ENCODE measurements around the gene AMN. TPM values are rescaled to one million over a fixed set of nuclear protein-coding genes. Genes with fewer than 3 reads are reported as not detected.
A peak's percentile ranks its signal among the peaks of the same experiment; 100 is the strongest.
"Not testable (repeated sequence)": the region's sequence is repeated elsewhere in the genome, so short reads cannot be mapped to it uniquely, and the experiment has no call there.

AMN gene
- total RNA-seq, 1 experiment from 2014 or later = 70.7 TPM

DNA sequence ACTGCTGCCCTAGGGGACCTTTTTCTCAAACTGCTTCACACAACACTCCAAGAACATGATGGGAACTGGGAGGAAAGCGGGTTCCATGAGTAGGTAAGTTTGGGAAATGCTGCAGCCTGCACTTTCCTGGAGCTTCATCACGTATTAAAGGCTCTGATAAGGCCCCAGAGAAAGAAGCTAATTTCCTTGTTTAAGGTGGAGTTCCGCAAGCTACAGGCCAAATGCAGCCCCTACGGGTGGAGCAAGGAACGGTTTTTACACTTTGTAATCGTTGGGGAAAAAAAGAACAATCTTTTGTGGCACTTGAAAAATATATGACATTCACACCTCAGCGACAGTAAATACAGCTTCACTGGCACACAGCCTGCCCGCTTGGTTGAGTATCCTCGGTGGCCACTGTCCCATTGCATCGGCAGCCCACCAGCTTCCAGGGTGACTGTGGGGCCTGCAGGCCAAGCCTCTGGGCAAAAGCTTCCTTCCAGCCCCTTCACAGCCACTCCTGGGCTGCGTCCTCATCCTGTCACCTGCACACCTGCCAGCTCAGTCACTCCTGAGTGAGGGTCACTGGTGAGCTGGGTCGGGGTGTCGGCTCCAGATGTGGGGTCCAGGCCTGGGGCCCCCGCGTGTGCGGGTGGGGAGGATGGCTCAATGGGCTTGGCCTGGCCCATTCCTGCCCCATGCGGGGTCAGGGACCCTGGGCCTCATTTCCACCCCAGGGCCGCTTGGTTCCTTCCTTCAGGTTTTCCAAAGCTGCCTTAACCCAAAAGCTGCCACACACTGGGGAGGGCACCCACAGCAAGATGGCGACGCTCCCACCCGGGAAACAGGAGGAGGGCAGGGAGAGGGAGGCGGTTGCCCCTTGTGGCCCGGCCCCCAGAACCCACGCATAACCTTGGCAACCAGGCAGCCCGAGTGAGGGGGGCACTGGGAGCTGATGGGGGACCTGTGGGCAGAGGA, 2.4 kb downstream of the AMN start:
- DNase-seq = no peak
- H3K36me3 ChIP-seq (ENCODE audit: control insufficient read depth, insufficient read depth, low read length) = no peaks in the 10 kb centered on the region; the same call in 1 of the 2 replicates
- H3K27me3 ChIP-seq (replicated peaks; ENCODE audit: control insufficient read depth, insufficient read depth, low read length) = no peaks in the 10 kb centered on the region
- Mint-ChIP-seq H3K27ac (ENCODE audit: unreplicated experiment) (no peak overlapping the region), H3K36me3 (ENCODE audit: insufficient read depth, unreplicated experiment) (peaks cover 25% of the 10 kb centered on the region), H3K4me3 (ENCODE audit: unreplicated experiment) (peak overlapping the region; percentile 35), H3K27me3 (ENCODE audit: insufficient read depth, unreplicated experiment) (no peaks in the 10 kb centered on the region), H3K9me3 (ENCODE audit: unreplicated experiment) (no peaks in the 10 kb centered on the region), H3K4me1 (ENCODE audit: low read depth, unreplicated experiment) (no peaks in the 10 kb centered on the region)
- peaks cover 31% of the 10 kb centered on the region for H3K4me1 ChIP-seq
- H3K9me3 ChIP-seq = no peaks in the 10 kb centered on the region
- CTCF ChIA-PET = interaction anchor here (1.1 kb wide), 1 partner anchor 10 kb away, joined by 4 read pairs; no protein-coding TSS in a partner anchor
- intact Hi-C loops (cut with micrococcal nuclease; ENCODE audit: unreplicated experiment) = loop anchor here (10.0 kb wide), 1 partner anchor 400 kb away; no protein-coding TSS in a partner anchor
- TF ChIP-seq, protein P1, sequence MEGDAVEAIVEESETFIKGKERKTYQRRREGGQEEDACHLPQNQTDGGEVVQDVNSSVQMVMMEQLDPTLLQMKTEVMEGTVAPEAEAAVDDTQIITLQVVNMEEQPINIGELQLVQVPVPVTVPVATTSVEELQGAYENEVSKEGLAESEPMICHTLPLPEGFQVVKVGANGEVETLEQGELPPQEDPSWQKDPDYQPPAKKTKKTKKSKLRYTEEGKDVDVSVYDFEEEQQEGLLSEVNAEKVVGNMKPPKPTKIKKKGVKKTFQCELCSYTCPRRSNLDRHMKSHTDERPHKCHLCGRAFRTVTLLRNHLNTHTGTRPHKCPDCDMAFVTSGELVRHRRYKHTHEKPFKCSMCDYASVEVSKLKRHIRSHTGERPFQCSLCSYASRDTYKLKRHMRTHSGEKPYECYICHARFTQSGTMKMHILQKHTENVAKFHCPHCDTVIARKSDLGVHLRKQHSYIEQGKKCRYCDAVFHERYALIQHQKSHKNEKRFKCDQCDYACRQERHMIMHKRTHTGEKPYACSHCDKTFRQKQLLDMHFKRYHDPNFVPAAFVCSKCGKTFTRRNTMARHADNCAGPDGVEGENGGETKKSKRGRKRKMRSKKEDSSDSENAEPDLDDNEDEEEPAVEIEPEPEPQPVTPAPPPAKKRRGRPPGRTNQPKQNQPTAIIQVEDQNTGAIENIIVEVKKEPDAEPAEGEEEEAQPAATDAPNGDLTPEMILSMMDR (IDR thresholded peaks at IDR 0.05; ENCODE audit: insufficient read depth in 1 of 2, low read depth in 1 of 2, low read length in 1 of 2, severe bottlenecking in 1 of 2, unreplicated experiment in 1 of 2) = no peak
- no peak overlapping the region for H3K4me3 ChIP-seq (ENCODE audit: low read depth, low read length)
- POLR2A ChIA-PET = interaction anchor here (0.6 kb wide), 1 partner anchor 106 kb away, joined by 5 read pairs; no protein-coding TSS in a partner anchor
- no TSS peak for BruUV-seq (replicated peaks)

DNA sequence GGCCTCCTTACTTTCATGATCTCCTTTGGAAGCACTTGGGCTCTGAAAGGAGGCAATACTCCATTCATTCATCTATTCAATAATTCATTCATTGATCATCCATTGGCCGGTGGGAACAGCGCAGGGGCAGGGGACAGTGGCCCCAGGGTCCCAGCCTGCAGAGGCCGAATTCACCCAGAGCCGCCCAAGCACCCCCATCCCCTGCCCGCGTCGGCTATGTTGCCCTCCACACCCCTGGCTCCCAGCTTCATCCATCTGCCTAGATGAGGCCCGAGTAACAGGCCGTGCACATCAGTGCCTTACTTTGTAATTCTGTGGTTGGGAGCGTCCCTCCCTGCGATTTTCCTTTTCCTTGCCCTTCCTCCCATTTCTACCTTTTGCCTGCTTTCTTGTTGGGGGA, 3.2 kb downstream of the AMN start:
- POLR2A ChIA-PET = interaction anchor here (0.6 kb wide), 1 partner anchor 107 kb away, joined by 5 read pairs; no protein-coding TSS in a partner anchor
- H3K4me3 Mint-ChIP-seq (ENCODE audit: unreplicated experiment) = no peak overlapping the region
- Histone ChIP-seq H3K9me3 (no peaks in the 10 kb centered on the region), H3K4me1 (peaks cover 31% of the 10 kb centered on the region), H3K36me3 (ENCODE audit: control insufficient read depth, insufficient read depth, low read length) (no peaks in the 10 kb centered on the region; the same call in 1 of the 2 replicates), H3K27me3 (replicated peaks; ENCODE audit: control insufficient read depth, insufficient read depth, low read length) (no peaks in the 10 kb centered on the region), H3K4me3 (ENCODE audit: low read depth, low read length) (no peak overlapping the region)
- H3K4me1 Mint-ChIP-seq (ENCODE audit: low read depth, unreplicated experiment) = no peaks in the 10 kb centered on the region
- no peaks in the 10 kb centered on the region for H3K27me3 Mint-ChIP-seq (ENCODE audit: insufficient read depth, unreplicated experiment)
- peaks cover 28% of the 10 kb centered on the region for H3K36me3 Mint-ChIP-seq (ENCODE audit: insufficient read depth, unreplicated experiment)
- no peak overlapping the region for H3K27ac Mint-ChIP-seq (ENCODE audit: unreplicated experiment)
- intact Hi-C loops (cut with micrococcal nuclease; ENCODE audit: unreplicated experiment) = loop anchor here (10.0 kb wide), 1 partner anchor 401 kb away; no protein-coding TSS in a partner anchor
- CTCF ChIA-PET = no interaction called here
- DNase-seq = no peak
- no peaks in the 10 kb centered on the region for H3K9me3 Mint-ChIP-seq (ENCODE audit: unreplicated experiment)
- no TSS peak for BruUV-seq (replicated peaks)
- TF ChIP-seq, protein P1 (IDR thresholded peaks at IDR 0.05; ENCODE audit: insufficient read depth in 1 of 2, low read depth in 1 of 2, low read length in 1 of 2, severe bottlenecking in 1 of 2, unreplicated experiment in 1 of 2) = no peak

DNA sequence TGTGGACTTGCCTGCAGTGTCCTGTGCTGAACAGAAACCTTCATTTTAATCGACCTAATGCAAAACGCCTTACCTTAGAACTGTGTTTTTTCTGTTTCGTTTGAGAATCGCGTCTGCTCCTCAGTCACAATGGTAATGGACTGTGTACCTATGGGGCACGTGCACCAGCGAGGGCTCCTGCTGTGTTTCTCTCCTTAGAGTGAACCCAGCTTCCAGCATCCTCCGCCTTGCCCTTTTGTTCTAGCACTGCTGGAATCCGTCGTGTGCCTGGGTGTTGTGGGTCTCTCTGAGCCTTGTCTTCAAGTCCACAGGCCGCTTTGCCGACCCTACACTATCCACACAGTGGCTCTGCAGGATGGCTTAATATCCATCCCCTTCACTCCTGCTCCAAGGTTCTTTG, 3.6 kb downstream of the AMN start:
- Histone ChIP-seq H3K4me1 (peaks cover 31% of the 10 kb centered on the region), H3K4me3 (ENCODE audit: low read depth, low read length) (no peak overlapping the region), H3K36me3 (ENCODE audit: control insufficient read depth, insufficient read depth, low read length) (no peaks in the 10 kb centered on the region; the same call in 1 of the 2 replicates), H3K27me3 (replicated peaks; ENCODE audit: control insufficient read depth, insufficient read depth, low read length) (no peaks in the 10 kb centered on the region), H3K9me3 (no peaks in the 10 kb centered on the region)
- DNase-seq = no peak
- ChIA-PET CTCF (no interaction called here), POLR2A (no interaction called here)
- TF ChIP-seq, protein P1 (IDR thresholded peaks at IDR 0.05; ENCODE audit: insufficient read depth in 1 of 2, low read depth in 1 of 2, low read length in 1 of 2, severe bottlenecking in 1 of 2, unreplicated experiment in 1 of 2) = no peak
- H3K4me3 Mint-ChIP-seq (ENCODE audit: unreplicated experiment) = no peak overlapping the region
- no peaks in the 10 kb centered on the region for H3K4me1 Mint-ChIP-seq (ENCODE audit: low read depth, unreplicated experiment)
- no peaks in the 10 kb centered on the region for H3K27me3 Mint-ChIP-seq (ENCODE audit: insufficient read depth, unreplicated experiment)
- intact Hi-C loops (cut with micrococcal nuclease; ENCODE audit: unreplicated experiment) = loop anchor here (10.0 kb wide), 1 partner anchor 401 kb away; no protein-coding TSS in a partner anchor
- BruUV-seq (replicated peaks) = TSS peak; percentile 2
- H3K36me3 Mint-ChIP-seq (ENCODE audit: insufficient read depth, unreplicated experiment) = peaks cover 33% of the 10 kb centered on the region
- no peak overlapping the region for H3K27ac Mint-ChIP-seq (ENCODE audit: unreplicated experiment)
- H3K9me3 Mint-ChIP-seq (ENCODE audit: unreplicated experiment) = no peaks in the 10 kb centered on the region

DNA sequence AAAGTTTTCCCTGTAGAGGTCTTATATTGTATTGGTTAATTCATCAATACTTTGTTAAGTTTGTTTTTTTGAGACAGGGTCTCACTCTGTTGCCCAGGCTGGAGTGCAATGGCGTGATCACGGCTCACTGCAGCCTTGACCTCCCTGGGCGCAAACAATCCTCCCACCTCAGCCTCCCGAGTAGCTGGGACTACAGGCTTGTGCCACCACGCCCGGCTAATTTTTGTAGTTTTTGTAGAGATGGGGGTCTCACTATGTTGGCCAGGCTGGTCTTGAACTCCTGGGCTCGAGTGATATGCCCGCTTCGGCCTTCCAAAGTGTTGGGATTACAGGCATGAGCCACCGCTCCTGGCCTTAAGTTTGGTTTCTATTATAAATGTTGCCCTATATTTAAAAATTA, 4.4 kb downstream of the AMN start:
- Mint-ChIP-seq H3K36me3 (ENCODE audit: insufficient read depth, unreplicated experiment) (peaks cover 39% of the 10 kb centered on the region), H3K4me3 (ENCODE audit: unreplicated experiment) (peak overlapping the region; percentile 79), H3K27ac (ENCODE audit: unreplicated experiment) (peak overlapping the region; percentile 11)
- H3K4me1 Mint-ChIP-seq (ENCODE audit: low read depth, unreplicated experiment); POLR2A ChIA-PET; H3K4me3 ChIP-seq (ENCODE audit: low read depth, low read length); H3K9me3 ChIP-seq; H3K36me3 ChIP-seq (ENCODE audit: control insufficient read depth, insufficient read depth, low read length); H3K9me3 Mint-ChIP-seq (ENCODE audit: unreplicated experiment); DNase-seq; BruUV-seq (replicated peaks); H3K27me3 ChIP-seq (replicated peaks; ENCODE audit: control insufficient read depth, insufficient read depth, low read length); H3K27me3 Mint-ChIP-seq (ENCODE audit: insufficient read depth, unreplicated experiment): not testable (repeated sequence)
- intact Hi-C loops (cut with micrococcal nuclease; ENCODE audit: unreplicated experiment) = loop anchor here (10.0 kb wide), 1 partner anchor 402 kb away; no protein-coding TSS in a partner anchor
- peaks cover 28% of the 10 kb centered on the region for H3K4me1 ChIP-seq
- CTCF ChIA-PET = interaction anchor here (1.7 kb wide), 1 partner anchor 232 kb away, joined by 5 read pairs; no protein-coding TSS in a partner anchor
